Small intestine (tissue), 7 donors: ENCODE measurements around the gene PRPF19. TPM values are rescaled to one million over a fixed set of nuclear protein-coding genes. Genes with fewer than 3 reads are reported as not detected.

Experiments
- DNase-seq, 2 donors: peaks; one replicate each; pipeline versions ENCODE4 v3.0.0 to v3.0.0-alpha.2; 2013
- FAIRE-seq: peaks from 2 replicates; lab custom pipeline; 2012; peaks lifted over from hg19 to GRCh38; lab: Jason Lieb, UNC
- H3K27ac ChIP-seq, 3 donors: one replicate each; pipeline ENCODE4 v1.5.1; 2013; ENCODE audit warnings: low read length in 2 of 3, mild to moderate bottlenecking in 2 of 3, control low read depth in 1 of 3, inconsistent platforms in 1 of 3, low read depth in 1 of 3, moderate library complexity in 1 of 3
- H3K27me3 ChIP-seq, 3 donors: one replicate each; pipeline ENCODE4 v1.6.1; 2013; ENCODE audit warnings: low read length in 3 of 3, inconsistent platforms in 1 of 3; ENCODE audit not compliant: control insufficient read depth in 3 of 3, insufficient read depth in 3 of 3
- H3K36me3 ChIP-seq, 3 donors: one replicate each; pipeline ENCODE4 v1.6.1; 2013; ENCODE audit warnings: low read length in 3 of 3, inconsistent platforms in 1 of 3, low read depth in 1 of 3, mild to moderate bottlenecking in 1 of 3, moderate library complexity in 1 of 3; ENCODE audit not compliant: control insufficient read depth in 3 of 3, insufficient read depth in 2 of 3
- H3K4me1 ChIP-seq, 3 donors: one replicate each; pipeline ENCODE4 v1.6.1; 2013; ENCODE audit warnings: low read length in 2 of 3, inconsistent platforms in 1 of 3, low read depth in 1 of 3, mild to moderate bottlenecking in 1 of 3, moderate library complexity in 1 of 3; ENCODE audit not compliant: control insufficient read depth in 3 of 3, insufficient read depth in 2 of 3
- H3K4me3 ChIP-seq, 3 donors: one replicate each; pipeline ENCODE4 v1.5.1; 2013; ENCODE audit warnings: low read length in 3 of 3, control low read depth in 1 of 3, inconsistent platforms in 1 of 3, low read depth in 1 of 3, mild to moderate bottlenecking in 1 of 3, moderate library complexity in 1 of 3
- H3K9me3 ChIP-seq, 2 donors: one replicate each; pipeline ENCODE4 v1.6.1; 2013; ENCODE audit warnings: low read depth in 1 of 2, low read length in 1 of 2; ENCODE audit not compliant: control insufficient read depth in 2 of 2, insufficient read depth in 1 of 2
- WGBS, 3 donors: extraction: QIAGEN DNeasy Blood & Tissue Kit; methylation state at CpG; one replicate each; pipeline ENCODE4 v1.1.7; 2013; 5-methylcytosine and 5-hydroxymethylcytosine counted together
- polyA plus RNA-seq, 4 donors: library from polyadenylated mRNA; stranded (reverse) in 3 of 4; unstranded in 1 of 4; fragments of 200-250 nt in 3 of 4; fragments of 120-200 nt in 1 of 4; gene quantifications; one replicate each; pipeline versions ENCODE4 v1.2.1 to v1.2.3, GENCODE V29; 2013
- donor health status: healthy with polysubstance abuse.
- donor health status: control.
- donor health status: control.
- donor health status: Bipolar disorder and iron deficiency.
- donor health status: healthy.

Gene PRPF19
- polyA plus RNA-seq, 4 donors, result 47.9 to 103 (median 80.7) TPM

DNA sequence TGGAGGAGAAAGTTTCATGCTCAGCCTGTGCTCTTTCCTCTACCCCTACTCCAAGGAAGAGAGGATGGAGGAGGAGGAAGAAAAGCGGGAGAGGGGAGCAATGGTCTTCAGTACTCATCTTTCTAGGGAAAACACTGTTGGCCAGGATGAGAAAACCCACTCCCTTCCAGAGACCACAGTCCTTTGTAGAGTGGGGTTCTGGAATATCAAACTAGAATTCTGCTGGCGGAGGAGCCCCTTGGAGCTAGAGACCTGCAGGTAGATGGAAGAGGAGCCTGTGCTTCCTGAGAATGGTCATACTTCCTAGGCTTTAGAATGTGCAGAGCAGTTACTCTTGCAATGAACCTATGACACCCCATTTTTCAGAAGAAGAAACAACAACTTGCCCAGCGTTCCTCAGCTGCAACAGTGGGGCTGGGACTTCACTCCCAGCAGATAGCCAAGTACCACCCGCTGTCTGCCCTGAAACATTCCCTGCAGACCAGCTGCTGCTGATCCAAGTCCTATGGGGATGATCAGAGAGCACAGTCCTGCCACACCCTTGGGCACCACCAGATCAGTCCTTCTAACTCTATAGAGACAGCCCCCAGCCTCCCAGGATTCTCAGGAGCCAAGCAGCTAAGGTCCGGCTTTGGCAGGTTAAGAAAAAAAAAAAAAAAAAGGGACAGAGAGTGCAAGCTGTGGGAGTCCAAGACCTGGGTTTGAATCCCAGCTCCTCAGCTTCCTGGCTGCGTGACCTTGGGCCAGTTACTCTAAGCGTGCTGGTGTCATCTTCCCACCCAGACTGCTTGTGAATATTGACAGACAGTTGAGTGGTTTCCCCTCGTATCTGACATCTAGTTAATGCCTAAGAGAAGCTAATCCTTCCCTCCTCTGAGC, 51.3 kb downstream of the PRPF19 start:
- 36 to 42% (median 38%) methylated on average over 7 to 8 of the region's 8 CpGs for WGBS, 3 donors

DNA sequence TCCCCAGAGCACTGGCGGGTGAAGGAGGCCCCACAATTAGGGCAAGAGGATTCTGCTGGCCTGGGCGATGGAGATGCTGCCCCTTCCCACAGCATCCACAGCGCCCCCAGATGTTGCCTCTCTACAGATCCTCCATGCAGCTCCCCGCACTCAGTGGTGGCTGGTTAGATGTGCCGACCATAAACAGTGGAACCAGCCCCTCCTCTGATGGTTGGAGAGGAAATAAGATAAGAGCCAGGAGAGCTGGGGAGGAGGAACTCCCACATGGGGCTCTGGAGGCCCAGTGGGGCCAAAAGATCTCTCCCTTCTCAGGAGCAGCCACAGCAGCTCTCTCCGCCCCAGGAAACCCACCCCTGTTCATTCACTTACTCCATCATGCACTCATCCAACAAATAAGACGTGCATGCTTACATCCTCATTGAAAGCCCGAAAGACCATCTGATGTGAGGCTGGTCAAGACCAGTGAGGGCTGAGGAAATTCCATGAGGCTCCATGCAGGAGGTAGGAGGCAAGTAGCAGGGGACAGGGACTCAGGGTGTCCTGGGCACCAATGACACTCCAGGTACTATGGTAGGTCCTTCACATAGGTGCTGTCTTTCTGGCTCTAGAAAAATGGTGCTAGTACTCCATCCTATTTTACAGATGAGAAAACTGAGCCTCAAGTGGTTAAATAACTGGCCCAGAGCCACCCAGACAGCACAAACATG, 52.1 kb downstream of the PRPF19 start:
- Histone ChIP-seq H3K4me3 (no peak overlapping the region), H3K36me3 (peaks cover 0 to 32% (median 2%) of the 10 kb centered on the region in 3 donors), H3K27me3 (no peaks in the 10 kb centered on the region), H3K9me3 (no peaks in the 10 kb centered on the region), H3K4me1 (peaks cover 4 to 42% (median 9%) of the 10 kb centered on the region in 3 donors), H3K27ac (no peak overlapping the region)
- no peak for DNase-seq
- FAIRE-seq, result no peak
- WGBS, 3 donors, result 62 to 80% (median 73%) methylated on average over 8 of the region's 8 CpGs

More for the DNA sequence above, 51.3 kb downstream of the PRPF19 start:
- DNase-seq, result peak; percentile 41 to 44
- Histone ChIP-seq H3K4me1 (peaks cover 4 to 42% (median 9%) of the 10 kb centered on the region in 3 donors), H3K9me3 (no peaks in the 10 kb centered on the region), H3K4me3 (peak overlapping the region in 2 of 3 donors; percentile 8 to 12), H3K27ac (peak overlapping the region in 2 of 3 donors; percentile 13 to 21), H3K27me3 (no peaks in the 10 kb centered on the region), H3K36me3 (peaks cover 0 to 24% (median 2%) of the 10 kb centered on the region in 3 donors)
- FAIRE-seq, result no peak

DNA sequence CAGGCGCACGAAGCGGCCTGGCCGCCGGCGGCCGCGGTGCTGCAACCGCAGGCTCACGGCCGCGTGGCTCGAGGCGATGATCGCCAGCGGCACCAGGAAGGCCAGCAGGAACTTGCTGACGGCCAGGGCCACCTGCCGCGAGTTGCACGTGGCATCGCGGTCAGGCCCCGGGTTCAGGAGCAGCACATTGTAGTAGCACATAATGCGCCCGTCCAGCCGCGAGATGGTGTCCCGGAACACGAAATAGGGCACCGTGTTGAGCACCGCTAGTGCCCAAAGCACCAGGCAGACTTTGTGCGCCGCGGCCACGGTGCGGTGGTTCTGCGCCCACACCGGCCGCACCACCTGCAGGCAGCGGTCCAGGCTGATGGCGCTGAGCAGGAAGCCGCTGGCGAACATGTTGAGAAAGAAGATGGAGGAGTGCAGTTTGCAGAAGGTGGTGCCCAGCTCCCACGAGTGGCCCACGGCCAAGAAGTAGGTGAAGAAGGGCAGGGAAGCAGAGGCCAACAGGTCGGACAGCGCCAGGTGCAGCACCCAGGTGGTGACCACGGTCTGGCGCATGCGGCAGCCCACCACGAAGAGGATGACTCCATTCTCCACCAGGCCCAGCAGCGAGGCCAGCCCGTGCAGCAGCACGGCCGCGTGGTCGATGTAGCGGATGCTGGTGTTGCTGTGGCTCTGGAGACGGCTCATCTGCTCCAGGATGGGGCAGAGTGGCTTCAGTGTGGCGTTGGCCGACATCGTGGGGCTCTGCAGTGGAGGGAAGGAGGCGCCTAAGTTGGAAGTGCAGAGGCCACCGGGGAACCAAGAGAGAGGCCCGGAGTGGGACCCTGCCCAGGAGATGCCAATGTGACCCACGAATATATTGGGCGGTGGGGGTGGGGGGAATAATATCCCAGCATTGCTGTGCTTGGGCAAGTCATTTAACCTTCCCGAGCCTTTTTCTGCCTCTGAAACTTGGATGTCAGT, 53.1 kb downstream of the PRPF19 start:
- Histone ChIP-seq H3K27me3 (no peaks in the 10 kb centered on the region), H3K36me3 (peaks cover 2 to 42% (median 2%) of the 10 kb centered on the region in 3 donors), H3K4me1 (peaks cover 4 to 45% (median 9%) of the 10 kb centered on the region in 3 donors), H3K9me3 (no peaks in the 10 kb centered on the region), H3K27ac (peak overlapping the region in 2 of 3 donors; percentile 76 to 93), H3K4me3 (peak overlapping the region in 1 of 3 donors; percentile 53)
- no peak for FAIRE-seq
- WGBS, 3 donors, result 87 to 93% (median 92%) methylated on average over 55 to 68 of the region's 68 CpGs
- DNase-seq, result no peak

GRCh38 chr11:60852117-60852981, 54.0 kb downstream of the PRPF19 start:
- peaks cover 2 to 51% (median 7%) of the 10 kb centered on the region in 3 donors for H3K36me3 ChIP-seq
- peak overlapping the region in 2 of 3 donors; percentile 16 to 53 for H3K4me3 ChIP-seq
- DNase-seq (peak; percentile 93 to 96), FAIRE-seq (no peak)
- H3K9me3 ChIP-seq, result no peaks in the 10 kb centered on the region
- no peaks in the 10 kb centered on the region for H3K27me3 ChIP-seq
- 24 to 48% (median 38%) methylated on average over 69 to 78 of the region's 78 CpGs for WGBS, 3 donors
- peak overlapping the region; percentile 76 to 93 (median 85) for H3K27ac ChIP-seq
- peaks cover 4 to 53% (median 9%) of the 10 kb centered on the region in 3 donors for H3K4me1 ChIP-seq

- no peak for DNase-seq
- FAIRE-seq, result no peak
- H3K9me3 ChIP-seq, result no peaks in the 10 kb centered on the region
- peaks cover 4 to 55% (median 9%) of the 10 kb centered on the region in 3 donors for H3K4me1 ChIP-seq
- peaks cover 2 to 54% (median 7%) of the 10 kb centered on the region in 3 donors for H3K36me3 ChIP-seq
- H3K27me3 ChIP-seq, result no peaks in the 10 kb centered on the region
- H3K27ac ChIP-seq, result peak overlapping the region; percentile 15 to 85 (median 72)
- H3K4me3 ChIP-seq, result peak overlapping the region in 1 of 3 donors; percentile 8
- 64 to 79% (median 73%) methylated on average over 17 of the region's 17 CpGs for WGBS, 3 donors
These were observed 54.9 kb downstream of the PRPF19 start for GRCh38 chr11:60851327-60852104.

- Histone ChIP-seq H3K4me3 (no peak overlapping the region), H3K9me3 (no peaks in the 10 kb centered on the region), H3K27ac (no peak overlapping the region), H3K4me1 (peaks cover 4 to 40% (median 9%) of the 10 kb centered on the region in 3 donors), H3K36me3 (peaks cover 2 to 56% (median 7%) of the 10 kb centered on the region in 3 donors), H3K27me3 (no peaks in the 10 kb centered on the region)
- no peak for DNase-seq
- no peak for FAIRE-seq
- 89 to 94% (median 92%) methylated on average over 29 of the region's 29 CpGs for WGBS, 3 donors
These were observed 56.5 kb downstream of the PRPF19 start for GRCh38 chr11:60849641-60850520.
